B cell (primary cell): ENCODE results near the gene ABCA12. TPM values are rescaled to one million over a fixed set of nuclear protein-coding genes. Genes with fewer than 3 reads are reported as not detected.

Experiments used
- ATAC-seq: fragments of 200-7000 bp; cut with Tn5 transposase; one replicate; pipeline ENCODE4 v1.10.0; 2021; ENCODE audit warnings: low read depth, mild to moderate bottlenecking, moderate number of reproducible peaks, moderate library complexity
- CTCF ChIA-PET: fragments of 350-600 bp; sonication (Branson Sonifier 250); formaldehyde crosslinking; loops from one replicate; lab custom pipeline; 2021; ENCODE audit warnings: antibody characterized with exemption, inconsistent platforms; lab: Charles Lee
- POLR2A ChIA-PET: fragments of 350-600 bp; sonication (Branson Sonifier 250); formaldehyde crosslinking; loops from one replicate; lab custom pipeline; 2021; ENCODE audit warnings: antibody characterized with exemption; lab: Charles Lee
- DNase-seq: peaks from one replicate; pipeline ENCODE4 v3.0.0; 2013
- H2AFZ ChIP-seq: 2 replicates; pipeline ENCODE4 v1.6.1; 2012; ENCODE audit warnings: mild to moderate bottlenecking, low read depth, low read length; ENCODE audit not compliant: insufficient read depth, poor library complexity, severe bottlenecking
- H3K27ac ChIP-seq, 2 donors: 1 replicate in 1 of 2; 2 replicates in 1 of 2; pipeline ENCODE4 v1.5.1; 2012 to 2013; ENCODE audit warnings: low read length in 2 of 2, mild to moderate bottlenecking in 2 of 2, moderate library complexity in 1 of 2
- H3K27me3 ChIP-seq, 4 experiments: fragments of 200-600 bp in 1 of 4; sonication (generic) in 1 of 4; replicated peaks in 1 of 4; 1 replicate in 2 of 4; 2 replicates in 2 of 4; pipeline versions ENCODE4 v1.6.1 to v1.7.0; 2013 to 2016; ENCODE audit warnings: low read length in 3 of 4, mild to moderate bottlenecking in 2 of 4, mixed read lengths in 1 of 4, moderate library complexity in 1 of 4; ENCODE audit not compliant: insufficient read depth in 4 of 4, control insufficient read depth in 3 of 4; ENCODE audit errors: control extremely low read depth in 1 of 4
- H3K36me3 ChIP-seq, 2 experiments: replicated peaks in 1 of 2; 1 replicate in 1 of 2; 2 replicates in 1 of 2; pipeline versions ENCODE4 v1.6.1 to v1.7.1; 2013; ENCODE audit warnings: low read length in 1 of 2; ENCODE audit not compliant: insufficient read depth in 2 of 2, control insufficient read depth in 1 of 2; ENCODE audit errors: control extremely low read depth in 1 of 2, extremely low read depth in 1 of 2
- H3K4me1 ChIP-seq, 2 donors: fragments of 200-600 bp in 1 of 2; sonication (generic) in 1 of 2; 1 replicate in 1 of 2; 2 replicates in 1 of 2; pipeline versions ENCODE4 v1.5.1 to v1.6.1; 2013 to 2017; ENCODE audit warnings: low read length in 2 of 2; ENCODE audit not compliant: control insufficient read depth in 2 of 2, insufficient read depth in 2 of 2
- H3K4me2 ChIP-seq: replicated peaks from 2 replicates; pipeline ENCODE3; 2012; ENCODE audit warnings: mild to moderate bottlenecking, low read depth, low read length; ENCODE audit not compliant: poor library complexity, severe bottlenecking
- H3K4me3 ChIP-seq, 5 experiments: fragments of 200-600 bp in 1 of 5; sonication (generic) in 1 of 5; 1 replicate in 3 of 5; 2 replicates in 2 of 5; pipeline versions ENCODE4 v1.5.1 to v1.7.0; 2011 to 2016; ENCODE audit warnings: low read length in 4 of 5, mild to moderate bottlenecking in 4 of 5, low read depth in 2 of 5, control low read depth in 1 of 5, moderate library complexity in 1 of 5; ENCODE audit not compliant: insufficient read depth in 1 of 5; ENCODE audit errors: control extremely low read depth in 1 of 5, extremely low read depth in 1 of 5
- H3K79me2 ChIP-seq: fragments of 200-600 bp; sonication (generic); one replicate; pipeline ENCODE4 v1.6.0; 2016; ENCODE audit warnings: low read length; ENCODE audit not compliant: control insufficient read depth, insufficient read depth
- H3K9ac ChIP-seq: fragments of 200-600 bp; sonication (generic); 2 replicates; pipeline ENCODE4 v1.6.1; 2017; ENCODE audit warnings: mild to moderate bottlenecking, low read length, moderate library complexity
- H3K9me3 ChIP-seq, 3 donors: one replicate each; pipeline versions ENCODE4 v1.6.1 to v1.7.1; 2013; ENCODE audit warnings: low read length in 2 of 3; ENCODE audit not compliant: control insufficient read depth in 2 of 3, insufficient read depth in 1 of 3; ENCODE audit errors: control extremely low read depth in 1 of 3
- H4K20me1 ChIP-seq: 2 replicates; pipeline ENCODE4 v1.6.0; 2012; ENCODE audit warnings: mild to moderate bottlenecking, low read length; ENCODE audit not compliant: insufficient read depth, control insufficient read depth, poor library complexity, severe bottlenecking
- H3K27ac Mint-ChIP-seq: one replicate; pipeline ENCODE4 v1.8.0; 2021; ENCODE audit warnings: mixed read lengths
- H3K27me3 Mint-ChIP-seq: one replicate; pipeline ENCODE4 v1.8.0; 2021; ENCODE audit warnings: mixed read lengths
- H3K4me1 Mint-ChIP-seq: one replicate; pipeline ENCODE4 v1.8.0; 2021; ENCODE audit warnings: mixed read lengths
- H3K4me3 Mint-ChIP-seq: one replicate; pipeline ENCODE4 v1.8.0; 2021; ENCODE audit warnings: mixed read lengths
- H3K9me3 Mint-ChIP-seq: one replicate; pipeline ENCODE4 v1.8.0; 2022; ENCODE audit warnings: mixed read lengths; ENCODE audit not compliant: insufficient read depth
- CTCF ChIP-seq: fragments of 200-600 bp; IDR thresholded peaks from one replicate; pipeline ENCODE4 v1.8.0; 2022; ENCODE audit warnings: antibody characterized with exemption, mild to moderate bottlenecking
- EZH2 ChIP-seq: IDR thresholded peaks from 2 replicates; pipeline ENCODE4 v1.6.1; 2012; ENCODE audit warnings: borderline replicate concordance, low read depth, mild to moderate bottlenecking, moderate library complexity, low read length; ENCODE audit not compliant: insufficient read depth, poor library complexity, severe bottlenecking
- WGBS: methylation state at CpG from one replicate; pipeline ENCODE4 v1.1.5; 2013; ENCODE audit warnings: missing lambda C conversion rate; ENCODE audit not compliant: insufficient coverage; 5-methylcytosine and 5-hydroxymethylcytosine counted together
- intact Hi-C: fragments of 100-400 bp; cut with micrococcal nuclease; formaldehyde crosslinking; loops from one replicate; pipeline ENCODE4 v1.10.0; 2022
- polyA plus RNA-seq: library from polyadenylated mRNA; depleted of rRNA; stranded (reverse); fragments of >200 nt; gene quantifications from 2 replicates; pipeline ENCODE4 v1.2.3, GENCODE V29; 2012
- total RNA-seq, 2 donors: library from RNA; stranded (reverse); fragments of 120-200 nt in 1 of 2; gene quantifications; 1 replicate in 1 of 2; 2 replicates in 1 of 2; pipeline versions ENCODE4 v1.2.3 to v1.2.4, GENCODE V29; 2013 to 2022

ABCA12 gene
- total and polyA plus RNA-seq, 2 donors (not counting 1 experiment from before 2014, with no cell fraction given): not detected

- intact Hi-C loops: no loop called here
- no peaks in the 10 kb centered on the region for H3K9me3 Mint-ChIP-seq
- H3K4me3 Mint-ChIP-seq: no peak overlapping the region
Observed at GRCh38 chr2:215059724-215060123, 78.7 kb downstream of the ABCA12 start.

GRCh38 chr2:215055891-215056290, 82.5 kb downstream of the ABCA12 start:
- DNase-seq (no peak), ATAC-seq (no peak)
- no peak overlapping the region for H3K27ac Mint-ChIP-seq
- H3K9me3 Mint-ChIP-seq: no peaks in the 10 kb centered on the region
- no peaks in the 10 kb centered on the region for H3K4me1 Mint-ChIP-seq
- Histone ChIP-seq H4K20me1 (no peaks in the 10 kb centered on the region), H3K36me3 (no peaks in the 10 kb centered on the region), H3K4me3 (no peak overlapping the region), H3K9ac (no peak overlapping the region), H3K27me3 (no peaks in the 10 kb centered on the region), H3K9me3 (no peaks in the 10 kb centered on the region), H3K27ac (no peak overlapping the region), H3K4me1 (no peaks in the 10 kb centered on the region), H2AFZ (no peak overlapping the region), H3K79me2 (no peaks in the 10 kb centered on the region), H3K4me2 (no peak overlapping the region)
- H3K27me3 Mint-ChIP-seq: no peaks in the 10 kb centered on the region
- 83% methylated on average over 1 of the region's 2 CpGs for WGBS
- CTCF ChIA-PET: no interaction called here
- H3K4me3 Mint-ChIP-seq: no peak overlapping the region
- TF ChIP-seq CTCF (no peak), EZH2 (no peak)
- POLR2A ChIA-PET: no interaction called here
- intact Hi-C loops: no loop called here

More at GRCh38 chr2:215059724-215060123, 78.7 kb downstream of the ABCA12 start:
- Histone ChIP-seq H4K20me1 (no peaks in the 10 kb centered on the region), H3K4me1 (no peaks in the 10 kb centered on the region), H3K4me3 (no peak overlapping the region), H3K79me2 (no peaks in the 10 kb centered on the region), H3K4me2 (no peak overlapping the region), H3K9me3 (no peaks in the 10 kb centered on the region), H2AFZ (no peak overlapping the region), H3K27ac (no peak overlapping the region), H3K9ac (no peak overlapping the region), H3K27me3 (no peaks in the 10 kb centered on the region), H3K36me3 (no peaks in the 10 kb centered on the region)
- ATAC-seq (no peak), DNase-seq (no peak)
- POLR2A ChIA-PET: no interaction called here
- 46% methylated on average over 2 of the region's 2 CpGs for WGBS
- CTCF ChIA-PET: no interaction called here
- TF ChIP-seq EZH2 (no peak), CTCF (no peak)
- H3K27me3 Mint-ChIP-seq: no peaks in the 10 kb centered on the region
- no peaks in the 10 kb centered on the region for H3K4me1 Mint-ChIP-seq
- H3K27ac Mint-ChIP-seq: no peak overlapping the region
